HCT116 (cell line): ENCODE results near the gene KCNAB3. TPM values are rescaled to one million over a fixed set of nuclear protein-coding genes. Genes with fewer than 3 reads are reported as not detected.

ENCODE experiments used
- ATAC-seq: fragments of 200-7000 bp; cut with Tn5 transposase; 2 replicates; pipeline ENCODE4 v1.9.1; 2020; ENCODE audit warnings: mild to moderate bottlenecking, moderate library complexity
- BruUV-seq: library from RNA; stranded (reverse); fragments of 400-500 nt; replicated peaks from 2 replicates; lab custom pipeline; 2021; lab: Mats Ljungman, UMichigan
- CTCF ChIA-PET: fragments of 300-600 bp; sonication (Branson Sonifier 250); formaldehyde crosslinking; loops from one replicate; lab custom pipeline; 2021; ENCODE audit warnings: antibody characterized with exemption; lab: Charles Lee
- POLR2A ChIA-PET: fragments of 300-600, 350-600 bp; sonication (Branson Sonifier 250); formaldehyde crosslinking; loops from one replicate; lab custom pipeline; 2021; ENCODE audit warnings: antibody characterized with exemption; lab: Charles Lee
- RAD21 ChIA-PET, 2 experiments: fragments of 300-600 bp; sonication (Branson Sonifier 250); formaldehyde crosslinking; loops; one replicate each; lab custom pipeline; 2023; ENCODE audit warnings: low total read pairs in 2 of 2; ENCODE audit not compliant: uncharacterized antibody in 2 of 2, unreplicated experiment in 2 of 2, low non-redundant PET in 1 of 2; lab: Charles Lee
- DNase-seq: peaks from one replicate; pipeline ENCODE4 v3.0.0-alpha.2; 2010; ENCODE audit warnings: low read depth, low spot score
- H2AFZ ChIP-seq: fragments of 200-600 bp; shearing (Covaris generic), sonication (generic); 2 replicates; pipeline ENCODE4 v1.6.1; 2017; ENCODE audit warnings: low read depth, mixed run types, mixed read lengths, antibody characterized with exemption, low read length; ENCODE audit not compliant: poor library complexity, severe bottlenecking
- H3K27ac ChIP-seq: 2 replicates; pipeline ENCODE4 v1.5.1; 2012; ENCODE audit warnings: low read depth, low read length
- H3K27me3 ChIP-seq: fragments of 200-600 bp; sonication (generic); 2 replicates; pipeline ENCODE4 v1.6.1; 2016; ENCODE audit warnings: mixed run types, low read length, mixed read lengths; ENCODE audit not compliant: insufficient read depth
- H3K36me3 ChIP-seq, 2 experiments: fragments of 200-500 bp in 1 of 2; fragments of 200-600 bp in 1 of 2; sonication (Bioruptor generic) in 1 of 2; sonication (generic) in 1 of 2; 2 replicates each; pipeline versions ENCODE4 v1.5.1 to v1.6.1; 2014 to 2016; ENCODE audit warnings: low read length in 2 of 2, inconsistent platforms in 1 of 2, mixed read lengths in 1 of 2, mixed run types in 1 of 2; ENCODE audit not compliant: insufficient read depth in 2 of 2, control insufficient read depth in 1 of 2
- H3K4me1 ChIP-seq, 2 experiments: fragments of 200-600 bp in 1 of 2; sonication (generic) in 1 of 2; 2 replicates each; pipeline versions ENCODE4 v1.5.1 to v1.6.1; 2012 to 2017; ENCODE audit warnings: low read length in 2 of 2, inconsistent platforms in 1 of 2, mild to moderate bottlenecking in 1 of 2, mixed read lengths in 1 of 2, mixed run types in 1 of 2, moderate library complexity in 1 of 2; ENCODE audit not compliant: insufficient read depth in 2 of 2, control insufficient read depth in 1 of 2
- H3K4me2 ChIP-seq: fragments of 200-600 bp; sonication (generic); 2 replicates; pipeline ENCODE4 v1.6.1; 2017; ENCODE audit warnings: mixed run types, low read length, mixed read lengths
- H3K4me3 ChIP-seq, 2 experiments: fragments of 200-600 bp in 1 of 2; sonication (generic) in 1 of 2; replicated peaks in 1 of 2; 2 replicates each; pipeline ENCODE4 v1.5.1; 2011 to 2016; ENCODE audit warnings: low read length in 2 of 2, control low read depth in 1 of 2, low read depth in 1 of 2, mild to moderate bottlenecking in 1 of 2, mixed read lengths in 1 of 2, mixed run types in 1 of 2
- H3K79me2 ChIP-seq: fragments of 200-600 bp; sonication (generic); 2 replicates; pipeline ENCODE4 v1.6.1; 2017; ENCODE audit warnings: mild to moderate bottlenecking, mixed run types, low read length, moderate library complexity, mixed read lengths; ENCODE audit not compliant: insufficient read depth
- H3K9ac ChIP-seq: fragments of 200-600 bp; sonication (generic); 2 replicates; pipeline ENCODE4 v1.6.1; 2016; ENCODE audit warnings: low read length, mixed read lengths
- H3K9me2 ChIP-seq: fragments of 200-600 bp; sonication (generic), shearing (Covaris generic); 2 replicates; pipeline ENCODE4 v1.6.1; 2017; ENCODE audit warnings: mixed run types, mild to moderate bottlenecking, moderate library complexity; ENCODE audit not compliant: insufficient read depth
- H3K9me3 ChIP-seq, 2 experiments: fragments of 200-500 bp in 1 of 2; fragments of 200-600 bp in 1 of 2; sonication (Bioruptor generic) in 1 of 2; sonication (generic) in 1 of 2; 2 replicates each; pipeline ENCODE4 v1.6.1; 2014 to 2017; ENCODE audit warnings: low read length in 2 of 2, mixed read lengths in 2 of 2, inconsistent platforms in 1 of 2, low read depth in 1 of 2, mild to moderate bottlenecking in 1 of 2, mixed run types in 1 of 2, moderate library complexity in 1 of 2; ENCODE audit not compliant: control insufficient read depth in 1 of 2, insufficient read depth in 1 of 2
- H4K20me1 ChIP-seq: fragments of 200-600 bp; sonication (generic), shearing (Covaris generic); 2 replicates; pipeline ENCODE4 v1.6.1; 2017; ENCODE audit warnings: mixed run types, mild to moderate bottlenecking, moderate library complexity; ENCODE audit not compliant: insufficient read depth
- ATF3 ChIP-seq: IDR thresholded peaks from 2 replicates; pipeline ENCODE4 v1.6.1; 2012
- CBX3 ChIP-seq: IDR thresholded peaks from 2 replicates; pipeline ENCODE4 v1.6.1; 2012; ENCODE audit warnings: low read depth
- CTCF ChIP-seq, 3 experiments: fragments of 200-600 bp in 1 of 3; sonication (generic) in 1 of 3; IDR thresholded peaks in 2 of 3; conservative IDR thresholded peaks in 1 of 3; 2 replicates each; pipeline ENCODE4 v1.5.1; 2012 to 2017; ENCODE audit warnings: low read depth in 2 of 3, low read length in 2 of 3, antibody characterized with exemption in 1 of 3, borderline replicate concordance in 1 of 3, control low read depth in 1 of 3, mild to moderate bottlenecking in 1 of 3, mixed read lengths in 1 of 3, mixed run types in 1 of 3, moderate library complexity in 1 of 3; ENCODE audit not compliant: insufficient read depth in 1 of 3
- EGR1 ChIP-seq: IDR thresholded peaks from 2 replicates; pipeline ENCODE4 v1.6.1; 2012; ENCODE audit warnings: low read depth
- ELF1 ChIP-seq: IDR thresholded peaks from 2 replicates; pipeline ENCODE4 v1.6.1; 2012; ENCODE audit warnings: low read depth, borderline replicate concordance
- EZH2phosphoT487 ChIP-seq: fragments of 200-600 bp; IDR thresholded peaks from 2 replicates; pipeline ENCODE4 v1.6.1; 2018; ENCODE audit warnings: antibody characterized with exemption, borderline replicate concordance
- JUND ChIP-seq: IDR thresholded peaks from 2 replicates; pipeline ENCODE4 v1.6.1; 2012
- POLR2A ChIP-seq: IDR thresholded peaks from 2 replicates; pipeline ENCODE4 v1.7.0; 2011; ENCODE audit warnings: borderline replicate concordance; ENCODE audit not compliant: insufficient read depth, insufficient read length; ENCODE audit errors: extremely low read depth
- POLR2AphosphoS5 ChIP-seq: IDR thresholded peaks from 2 replicates; pipeline ENCODE4 v1.6.1; 2011; ENCODE audit warnings: mild to moderate bottlenecking, low read depth, low read length, moderate library complexity
- RAD21 ChIP-seq: IDR thresholded peaks from 2 replicates; pipeline ENCODE4 v1.6.1; 2012; ENCODE audit warnings: low read depth, mild to moderate bottlenecking
- SP1 ChIP-seq: IDR thresholded peaks from 2 replicates; pipeline ENCODE4 v1.6.1; 2012; ENCODE audit warnings: low read depth
- SRF ChIP-seq: IDR thresholded peaks from 2 replicates; pipeline ENCODE4 v1.6.1; 2012; ENCODE audit warnings: low read depth
- TCF7L2 ChIP-seq: IDR thresholded peaks from 2 replicates; pipeline ENCODE4 v1.7.0; 2011; ENCODE audit warnings: borderline replicate concordance, inconsistent platforms; ENCODE audit not compliant: insufficient read depth, insufficient read length; ENCODE audit errors: extremely low read depth
- YY1 ChIP-seq: IDR thresholded peaks from 2 replicates; pipeline ENCODE4 v1.6.1; 2011; ENCODE audit warnings: low read length, low read depth, moderate library complexity, mild to moderate bottlenecking; ENCODE audit not compliant: insufficient replicate concordance; ENCODE audit errors: extremely low read depth
- ZBTB33 ChIP-seq: IDR thresholded peaks from 2 replicates; pipeline ENCODE4 v1.6.1; 2011; ENCODE audit warnings: mild to moderate bottlenecking, low read length, moderate library complexity; ENCODE audit not compliant: insufficient replicate concordance; ENCODE audit errors: extremely low read depth
- intact Hi-C: fragments of 100-400 bp; cut with micrococcal nuclease; formaldehyde crosslinking; loops from 2 replicates; pipeline ENCODE4 v1.10.0; 2022
- total RNA-seq: library from RNA; stranded (reverse); gene quantifications from one replicate; pipeline ENCODE4 v1.2.1, GENCODE V29; 2021; ENCODE audit not compliant: unreplicated experiment

KCNAB3 gene
- total RNA-seq, 1 experiment from 2014 or later = 7.1 TPM

GRCh38 chr17:7932483-7932891, 2.8 kb upstream of the KCNAB3 start:
- no peak for DNase-seq
- Histone ChIP-seq H2AFZ (peak overlapping the region; percentile 42), H3K27me3 (no peaks in the 10 kb centered on the region), H3K79me2 (peaks cover 40% of the 10 kb centered on the region), H3K4me1 (peaks cover 12 to 25% of the 10 kb centered on the region in 2 experiments; a peak in 3 of 4 replicates), H3K9me2 (no peaks in the 10 kb centered on the region), H3K9me3 (no peaks in the 10 kb centered on the region), H3K4me3 (peak overlapping the region; percentile 91 to 98), H3K27ac (peak overlapping the region; percentile 76), H3K4me2 (peak overlapping the region; percentile 82), H3K36me3 (peaks cover 15 to 19% of the 10 kb centered on the region in 2 experiments; a peak in 2 of 4 replicates), H4K20me1 (no peaks in the 10 kb centered on the region), H3K9ac (peak overlapping the region; percentile 81)
- TF ChIP-seq EGR1 (no peak), CTCF (IDR thresholded peaks at IDR 0.05 in 2 of 3, conservative IDR thresholded peaks at IDR 0.05 in 1 of 3; ENCODE audit: borderline replicate concordance in 1 of 3, insufficient read depth in 1 of 3, low read depth in 2 of 3, low read length in 2 of 3) (no peak), RAD21 (no peak), POLR2AphosphoS5 (no peak), POLR2A (no peak), JUND (no peak), YY1 (no peak), ZBTB33 (no peak), SRF (no peak), TCF7L2 (no peak), ATF3 (no peak), SP1 (no peak), ELF1 (no peak), CBX3 (no peak), EZH2phosphoT487 (no peak)
- ATAC-seq = peak; percentile 52
- ChIA-PET POLR2A (interaction anchor here (0.5 to 1.5 kb wide), 7 partner anchors 10 to 241 kb away, joined by 3 read pairs; partner anchors contain the start of gene NAA38), RAD21 (interaction anchor here in 1 of 2 experiments (1.5 kb wide), 1 partner anchor 109 kb away, joined by 3 read pairs; no protein-coding TSS in a partner anchor), CTCF (interaction anchor here (0.8 to 1.4 kb wide), 12 partner anchors 19 to 125 kb away, joined by 3 to 6 read pairs (median 4); no protein-coding TSS in a partner anchor)
- intact Hi-C loops = no loop called here
- TSS peak; percentile 79 for BruUV-seq
